Measurements from ENCODE around the gene RIOK1.

RIOK1 gene

GRCh38 chr6:7373739-7374138, 15.9 kb upstream of the RIOK1 start:
- no peak overlapping the region for H3K4me3 ChIP-seq (ENCODE audit: low read depth in 1 of 2, low read length in 2 of 2)
- no peaks in the 10 kb centered on the region for H3K36me3 ChIP-seq (ENCODE audit: control insufficient read depth in 1 of 2, insufficient read depth in 2 of 2, low read length in 2 of 2)
- peaks cover 0 to 6% of the 10 kb centered on the region in 2 donors for H3K4me1 ChIP-seq (ENCODE audit: control insufficient read depth in 1 of 2, insufficient read depth in 2 of 2, low read length in 2 of 2)
- H3K9me3 ChIP-seq (ENCODE audit: control insufficient read depth in 1 of 2, low read length in 2 of 2): no peaks in the 10 kb centered on the region
- no peak overlapping the region for H3K9ac ChIP-seq (ENCODE audit: low read depth in 1 of 2, low read length in 2 of 2)
- H3K27me3 ChIP-seq (ENCODE audit: control insufficient read depth in 1 of 2, insufficient read depth in 2 of 2, low read length in 2 of 2): no peaks in the 10 kb centered on the region
- no peak overlapping the region for H3K27ac ChIP-seq (ENCODE audit: low read depth, low read length)

- Histone ChIP-seq H3K27me3 (ENCODE audit: control insufficient read depth in 1 of 2, insufficient read depth in 2 of 2, low read length in 2 of 2) (no peaks in the 10 kb centered on the region), H3K9me3 (ENCODE audit: control insufficient read depth in 1 of 2, low read length in 2 of 2) (no peaks in the 10 kb centered on the region), H3K36me3 (ENCODE audit: control insufficient read depth in 1 of 2, insufficient read depth in 2 of 2, low read length in 2 of 2) (no peaks in the 10 kb centered on the region), H3K4me3 (ENCODE audit: low read depth in 1 of 2, low read length in 2 of 2) (no peak overlapping the region), H3K27ac (ENCODE audit: low read depth, low read length) (no peak overlapping the region), H3K4me1 (ENCODE audit: control insufficient read depth in 1 of 2, insufficient read depth in 2 of 2, low read length in 2 of 2) (peaks cover 0 to 6% of the 10 kb centered on the region in 2 donors), H3K9ac (ENCODE audit: low read depth in 1 of 2, low read length in 2 of 2) (no peak overlapping the region)
Observed at GRCh38 chr6:7377961-7378360, 11.6 kb upstream of the RIOK1 start.

DNA sequence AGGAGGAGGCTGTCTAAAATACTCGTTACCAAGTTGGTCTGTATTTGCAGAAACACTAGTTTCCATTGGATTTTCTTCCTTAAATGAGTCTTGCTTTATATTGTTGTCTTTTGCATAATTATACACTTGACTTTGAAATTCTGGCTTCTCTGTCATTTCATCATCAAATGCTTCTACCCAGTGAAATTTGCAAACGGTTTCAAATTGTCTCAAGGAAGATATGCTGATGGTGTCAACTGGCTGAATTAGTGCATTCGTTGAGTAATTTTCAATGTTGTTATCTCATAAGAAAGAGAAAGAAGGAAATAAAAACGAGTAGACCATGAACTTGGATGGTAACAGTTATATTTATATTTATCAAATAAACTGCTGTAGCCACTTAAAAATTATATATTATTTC, 10.9 kb upstream of the RIOK1 start:
- Histone ChIP-seq H3K9me3 (ENCODE audit: control insufficient read depth in 1 of 2, low read length in 2 of 2) (no peaks in the 10 kb centered on the region), H3K27ac (ENCODE audit: low read depth, low read length) (no peak overlapping the region), H3K36me3 (ENCODE audit: control insufficient read depth in 1 of 2, insufficient read depth in 2 of 2, low read length in 2 of 2) (no peaks in the 10 kb centered on the region), H3K4me1 (ENCODE audit: control insufficient read depth in 1 of 2, insufficient read depth in 2 of 2, low read length in 2 of 2) (peaks cover 0 to 3% of the 10 kb centered on the region in 2 donors), H3K27me3 (ENCODE audit: control insufficient read depth in 1 of 2, insufficient read depth in 2 of 2, low read length in 2 of 2) (no peaks in the 10 kb centered on the region), H3K9ac (ENCODE audit: low read depth in 1 of 2, low read length in 2 of 2) (no peak overlapping the region), H3K4me3 (ENCODE audit: low read depth in 1 of 2, low read length in 2 of 2) (no peak overlapping the region)

DNA sequence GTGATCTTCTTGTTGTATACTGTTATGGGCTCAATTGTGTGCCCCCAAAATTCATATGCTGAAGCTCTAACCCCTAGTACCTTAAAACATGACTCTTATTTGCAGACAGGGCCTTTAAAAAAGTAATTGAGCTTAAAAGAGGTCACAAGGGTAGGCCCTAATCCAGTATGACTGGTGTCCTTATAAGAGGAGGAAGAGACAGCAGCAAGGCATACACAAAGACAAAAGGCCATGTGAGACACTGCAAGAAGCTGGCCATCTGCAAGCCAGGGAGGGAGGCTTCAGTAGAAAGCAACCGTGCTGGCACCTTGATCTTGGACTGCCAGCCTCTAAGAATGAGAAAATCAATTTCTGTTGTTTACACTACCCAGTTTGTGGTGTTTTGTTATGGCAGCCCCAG, 8.5 kb upstream of the RIOK1 start:
- no peak overlapping the region for H3K27ac ChIP-seq (ENCODE audit: low read depth, low read length)
- no peaks in the 10 kb centered on the region for H3K9me3 ChIP-seq (ENCODE audit: control insufficient read depth in 1 of 2, low read length in 2 of 2)
- H3K27me3 ChIP-seq (ENCODE audit: control insufficient read depth in 1 of 2, insufficient read depth in 2 of 2, low read length in 2 of 2): no peaks in the 10 kb centered on the region
- no peaks in the 10 kb centered on the region for H3K4me1 ChIP-seq (ENCODE audit: control insufficient read depth in 1 of 2, insufficient read depth in 2 of 2, low read length in 2 of 2)
- H3K36me3 ChIP-seq (ENCODE audit: control insufficient read depth in 1 of 2, insufficient read depth in 2 of 2, low read length in 2 of 2): no peaks in the 10 kb centered on the region
- H3K4me3 ChIP-seq (ENCODE audit: low read depth in 1 of 2, low read length in 2 of 2): no peak overlapping the region
- H3K9ac ChIP-seq (ENCODE audit: low read depth in 1 of 2, low read length in 2 of 2): no peak overlapping the region

GRCh38 chr6:7389162-7389450, 502 bp upstream of the RIOK1 start:
- peak overlapping the region; percentile 78 to 88 for H3K4me3 ChIP-seq (ENCODE audit: low read depth in 1 of 2, low read length in 2 of 2)
- peaks cover 3 to 9% of the 10 kb centered on the region in 2 donors for H3K36me3 ChIP-seq (ENCODE audit: control insufficient read depth in 1 of 2, insufficient read depth in 2 of 2, low read length in 2 of 2)
- peak overlapping the region; percentile 95 for H3K27ac ChIP-seq (ENCODE audit: low read depth, low read length)
- H3K9ac ChIP-seq (ENCODE audit: low read depth in 1 of 2, low read length in 2 of 2): peak overlapping the region; percentile 69 to 83
- peaks cover 24 to 26% of the 10 kb centered on the region in 2 donors for H3K4me1 ChIP-seq (ENCODE audit: control insufficient read depth in 1 of 2, insufficient read depth in 2 of 2, low read length in 2 of 2)
- H3K9me3 ChIP-seq (ENCODE audit: control insufficient read depth in 1 of 2, low read length in 2 of 2): no peaks in the 10 kb centered on the region
- H3K27me3 ChIP-seq (ENCODE audit: control insufficient read depth in 1 of 2, insufficient read depth in 2 of 2, low read length in 2 of 2): no peaks in the 10 kb centered on the region

- H3K36me3 ChIP-seq (ENCODE audit: control insufficient read depth in 1 of 2, insufficient read depth in 2 of 2, low read length in 2 of 2): peaks cover 3 to 19% of the 10 kb centered on the region in 2 donors
- peaks cover 24 to 26% of the 10 kb centered on the region in 2 donors for H3K4me1 ChIP-seq (ENCODE audit: control insufficient read depth in 1 of 2, insufficient read depth in 2 of 2, low read length in 2 of 2)
- H3K27me3 ChIP-seq (ENCODE audit: control insufficient read depth in 1 of 2, insufficient read depth in 2 of 2, low read length in 2 of 2): no peaks in the 10 kb centered on the region
- peak overlapping the region; percentile 69 to 83 for H3K9ac ChIP-seq (ENCODE audit: low read depth in 1 of 2, low read length in 2 of 2)
- H3K9me3 ChIP-seq (ENCODE audit: control insufficient read depth in 1 of 2, low read length in 2 of 2): no peaks in the 10 kb centered on the region
- H3K4me3 ChIP-seq (ENCODE audit: low read depth in 1 of 2, low read length in 2 of 2): peak overlapping the region; percentile 78 to 88
- H3K27ac ChIP-seq (ENCODE audit: low read depth, low read length): peak overlapping the region; percentile 95
Observed at GRCh38 chr6:7390226-7390878, 744 bp downstream of the RIOK1 start.

- peaks cover 24 to 26% of the 10 kb centered on the region in 2 donors for H3K4me1 ChIP-seq (ENCODE audit: control insufficient read depth in 1 of 2, insufficient read depth in 2 of 2, low read length in 2 of 2)
- H3K9me3 ChIP-seq (ENCODE audit: control insufficient read depth in 1 of 2, low read length in 2 of 2): no peaks in the 10 kb centered on the region
- no peaks in the 10 kb centered on the region for H3K27me3 ChIP-seq (ENCODE audit: control insufficient read depth in 1 of 2, insufficient read depth in 2 of 2, low read length in 2 of 2)
- H3K9ac ChIP-seq (ENCODE audit: low read depth in 1 of 2, low read length in 2 of 2): peak overlapping the region in 1 of 2 donors; percentile 69
- H3K4me3 ChIP-seq (ENCODE audit: low read depth in 1 of 2, low read length in 2 of 2): peak overlapping the region; percentile 78 to 88
- no peak overlapping the region for H3K27ac ChIP-seq (ENCODE audit: low read depth, low read length)
- H3K36me3 ChIP-seq (ENCODE audit: control insufficient read depth in 1 of 2, insufficient read depth in 2 of 2, low read length in 2 of 2): peaks cover 3 to 23% of the 10 kb centered on the region in 2 donors
Observed at GRCh38 chr6:7391151-7391550, 1.5 kb downstream of the RIOK1 start.

DNA sequence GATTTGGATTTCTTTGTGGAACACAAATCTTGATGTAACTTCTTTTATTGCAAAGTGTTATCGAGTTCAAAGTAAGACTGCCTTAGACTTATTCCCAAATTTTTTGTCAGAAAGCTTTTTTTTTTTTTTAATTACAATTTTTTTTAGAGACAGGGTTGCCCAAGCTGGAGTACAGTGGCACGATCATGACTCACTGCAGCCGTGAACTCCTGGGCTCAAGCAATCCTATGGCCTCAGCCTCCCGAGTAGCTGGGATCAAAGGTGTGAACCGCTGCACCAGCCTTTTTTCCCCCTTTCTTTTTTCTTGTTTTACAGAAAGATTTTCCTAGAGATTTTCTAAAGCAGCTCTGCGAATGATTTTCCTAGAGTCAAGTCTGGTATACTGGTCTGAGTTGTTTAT, 2.8 kb downstream of the RIOK1 start:
- H3K27ac ChIP-seq (ENCODE audit: low read depth, low read length): no peak overlapping the region
- H3K9ac ChIP-seq (ENCODE audit: low read depth in 1 of 2, low read length in 2 of 2): no peak overlapping the region
- H3K9me3 ChIP-seq (ENCODE audit: control insufficient read depth in 1 of 2, low read length in 2 of 2): no peaks in the 10 kb centered on the region
- no peaks in the 10 kb centered on the region for H3K27me3 ChIP-seq (ENCODE audit: control insufficient read depth in 1 of 2, insufficient read depth in 2 of 2, low read length in 2 of 2)
- no peak overlapping the region for H3K4me3 ChIP-seq (ENCODE audit: low read depth in 1 of 2, low read length in 2 of 2)
- peaks cover 3 to 29% of the 10 kb centered on the region in 2 donors for H3K36me3 ChIP-seq (ENCODE audit: control insufficient read depth in 1 of 2, insufficient read depth in 2 of 2, low read length in 2 of 2)
- peaks cover 24 to 26% of the 10 kb centered on the region in 2 donors for H3K4me1 ChIP-seq (ENCODE audit: control insufficient read depth in 1 of 2, insufficient read depth in 2 of 2, low read length in 2 of 2)

- no peaks in the 10 kb centered on the region for H3K27me3 ChIP-seq (ENCODE audit: control insufficient read depth in 1 of 2, insufficient read depth in 2 of 2, low read length in 2 of 2)
- no peak overlapping the region for H3K4me3 ChIP-seq (ENCODE audit: low read depth in 1 of 2, low read length in 2 of 2)
- H3K9me3 ChIP-seq (ENCODE audit: control insufficient read depth in 1 of 2, low read length in 2 of 2): no peaks in the 10 kb centered on the region
- H3K9ac ChIP-seq (ENCODE audit: low read depth in 1 of 2, low read length in 2 of 2): no peak overlapping the region
- H3K4me1 ChIP-seq (ENCODE audit: control insufficient read depth in 1 of 2, insufficient read depth in 2 of 2, low read length in 2 of 2): no peaks in the 10 kb centered on the region
- peaks cover 23 to 63% of the 10 kb centered on the region in 2 donors for H3K36me3 ChIP-seq (ENCODE audit: control insufficient read depth in 1 of 2, insufficient read depth in 2 of 2, low read length in 2 of 2)
- no peak overlapping the region for H3K27ac ChIP-seq (ENCODE audit: low read depth, low read length)
Observed at GRCh38 chr6:7401075-7401474, 11.5 kb downstream of the RIOK1 start.

DNA sequence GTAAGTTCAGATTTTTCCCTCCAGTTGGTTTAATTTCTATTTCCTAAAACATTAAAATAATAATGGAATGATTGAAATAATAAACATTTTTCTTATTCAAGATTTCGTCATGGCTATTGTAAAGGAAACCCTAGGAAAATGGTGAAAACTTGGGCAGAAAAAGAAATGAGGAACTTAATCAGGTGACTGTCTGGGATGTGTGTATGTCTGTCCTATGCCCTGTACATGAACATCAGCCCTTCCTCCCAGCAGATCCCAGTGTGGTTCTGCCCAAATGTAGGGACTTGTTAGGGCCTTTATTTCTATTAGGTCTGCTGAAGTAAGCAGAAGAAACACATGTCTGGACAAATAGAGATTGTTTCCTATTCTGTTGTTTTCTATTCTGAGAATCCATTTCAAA, 13.1 kb downstream of the RIOK1 start:
- Histone ChIP-seq H3K36me3 (ENCODE audit: control insufficient read depth in 1 of 2, insufficient read depth in 2 of 2, low read length in 2 of 2) (peaks cover 28 to 73% of the 10 kb centered on the region in 2 donors), H3K27ac (ENCODE audit: low read depth, low read length) (no peak overlapping the region)

More for the DNA sequence above, 13.1 kb downstream of the RIOK1 start:
- H3K4me1 ChIP-seq (ENCODE audit: control insufficient read depth in 1 of 2, insufficient read depth in 2 of 2, low read length in 2 of 2): no peaks in the 10 kb centered on the region
- H3K4me3 ChIP-seq (ENCODE audit: low read depth in 1 of 2, low read length in 2 of 2): no peak overlapping the region
- H3K27me3 ChIP-seq (ENCODE audit: control insufficient read depth in 1 of 2, insufficient read depth in 2 of 2, low read length in 2 of 2): no peaks in the 10 kb centered on the region
- no peaks in the 10 kb centered on the region for H3K9me3 ChIP-seq (ENCODE audit: control insufficient read depth in 1 of 2, low read length in 2 of 2)
- H3K9ac ChIP-seq (ENCODE audit: low read depth in 1 of 2, low read length in 2 of 2): no peak overlapping the region

Data from duodenal mucosa (tissue), 2 donors.